HG03045 (cell line): ENCODE measurements around the gene SIM2.
"Not testable (repeated sequence)": the region's sequence is repeated elsewhere in the genome, so short reads cannot be mapped to it uniquely, and the experiment has no call there.

Experiments used
- ATAC-seq: cut with Tn5 transposase; IDR thresholded peaks from one replicate; pipeline ENCODE4 v1.9.1; 2021; ENCODE audit warnings: mild to moderate bottlenecking, moderate library complexity; ENCODE audit not compliant: unreplicated experiment

SIM2 gene, protein sequence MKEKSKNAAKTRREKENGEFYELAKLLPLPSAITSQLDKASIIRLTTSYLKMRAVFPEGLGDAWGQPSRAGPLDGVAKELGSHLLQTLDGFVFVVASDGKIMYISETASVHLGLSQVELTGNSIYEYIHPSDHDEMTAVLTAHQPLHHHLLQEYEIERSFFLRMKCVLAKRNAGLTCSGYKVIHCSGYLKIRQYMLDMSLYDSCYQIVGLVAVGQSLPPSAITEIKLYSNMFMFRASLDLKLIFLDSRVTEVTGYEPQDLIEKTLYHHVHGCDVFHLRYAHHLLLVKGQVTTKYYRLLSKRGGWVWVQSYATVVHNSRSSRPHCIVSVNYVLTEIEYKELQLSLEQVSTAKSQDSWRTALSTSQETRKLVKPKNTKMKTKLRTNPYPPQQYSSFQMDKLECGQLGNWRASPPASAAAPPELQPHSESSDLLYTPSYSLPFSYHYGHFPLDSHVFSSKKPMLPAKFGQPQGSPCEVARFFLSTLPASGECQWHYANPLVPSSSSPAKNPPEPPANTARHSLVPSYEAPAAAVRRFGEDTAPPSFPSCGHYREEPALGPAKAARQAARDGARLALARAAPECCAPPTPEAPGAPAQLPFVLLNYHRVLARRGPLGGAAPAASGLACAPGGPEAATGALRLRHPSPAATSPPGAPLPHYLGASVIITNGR

GRCh38 chr21:36698981-36699545 lies at the start of gene SIM2:
SIM2 (plus strand) TSS chr21:36699115; CDS start chr21:36699747, 632 bp downstream.
- ATAC-seq, result no peak

- no peak for ATAC-seq
Measured at GRCh38 chr21:36654324-36654723, 44.6 kb upstream of the SIM2 start.

GRCh38 chr21:36654796-36655325 lies 44.1 kb upstream of the SIM2 start:
- no peak for ATAC-seq

DNA sequence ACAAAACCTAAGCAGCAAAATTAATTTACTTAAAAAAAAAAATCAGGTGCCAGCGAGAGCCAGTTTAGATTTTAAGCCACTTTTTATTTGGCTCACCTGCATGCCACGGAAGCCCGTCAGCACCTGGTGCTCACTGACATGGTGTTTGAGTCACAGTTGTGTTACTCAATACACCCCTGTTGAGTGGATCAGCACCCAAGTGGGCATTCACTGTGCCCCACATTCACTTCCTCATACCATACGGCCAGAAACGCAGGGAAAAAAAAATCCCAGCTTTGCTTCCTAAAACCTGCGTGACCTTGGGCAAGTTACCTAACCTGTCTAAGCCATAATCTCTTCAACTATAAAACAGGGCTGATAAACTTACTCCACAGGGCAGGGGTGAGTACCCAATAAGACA lies 42.8 kb upstream of the SIM2 start:
- no peak for ATAC-seq

GRCh38 chr21:36657290-36657689 lies 41.6 kb upstream of the SIM2 start:
- ATAC-seq, result not testable (repeated sequence)

DNA sequence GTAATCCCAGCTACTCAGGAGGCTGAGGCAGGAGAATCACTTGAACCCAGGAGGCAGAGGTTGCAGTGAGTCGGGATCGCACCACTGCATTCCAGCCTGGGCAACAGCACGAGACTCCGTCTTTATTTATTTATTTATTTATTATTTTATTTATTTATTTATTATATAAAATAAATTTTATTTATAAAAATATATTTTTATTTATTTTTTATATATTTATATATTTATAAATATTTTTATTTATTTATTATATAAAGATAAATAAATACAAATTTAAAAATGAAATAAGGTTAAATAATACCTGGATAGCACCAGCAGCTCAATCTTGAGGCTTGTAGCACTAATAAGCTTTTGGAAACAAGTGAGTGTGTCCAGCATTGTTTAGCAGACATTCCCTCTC lies 40.9 kb upstream of the SIM2 start:
- ATAC-seq, result no peak

GRCh38 chr21:36658926-36659325 lies 40.0 kb upstream of the SIM2 start:
- no peak for ATAC-seq

GRCh38 chr21:36661511-36662309 lies 37.2 kb upstream of the SIM2 start:
- no peak for ATAC-seq

GRCh38 chr21:36663033-36663855 lies 35.7 kb upstream of the SIM2 start:
- ATAC-seq, result no peak

DNA sequence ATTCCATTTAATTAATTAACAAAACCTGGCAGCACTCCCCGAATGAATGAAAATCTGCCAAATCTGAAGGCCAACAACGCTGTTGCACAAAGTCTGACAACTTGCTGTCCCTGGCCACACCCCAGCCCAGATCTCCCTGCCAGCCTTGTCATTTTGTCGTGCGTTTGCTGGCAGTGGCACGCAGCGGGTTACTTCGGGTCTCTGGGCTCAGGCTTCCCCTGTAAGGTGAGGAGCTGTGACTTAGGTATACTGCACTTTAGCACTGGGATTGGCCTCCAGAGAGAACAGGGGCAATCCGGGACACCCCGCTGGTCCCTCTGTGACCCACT lies 34.3 kb upstream of the SIM2 start:
- no peak for ATAC-seq

GRCh38 chr21:36665806-36666205 lies 33.1 kb upstream of the SIM2 start:
- ATAC-seq, result no peak

DNA sequence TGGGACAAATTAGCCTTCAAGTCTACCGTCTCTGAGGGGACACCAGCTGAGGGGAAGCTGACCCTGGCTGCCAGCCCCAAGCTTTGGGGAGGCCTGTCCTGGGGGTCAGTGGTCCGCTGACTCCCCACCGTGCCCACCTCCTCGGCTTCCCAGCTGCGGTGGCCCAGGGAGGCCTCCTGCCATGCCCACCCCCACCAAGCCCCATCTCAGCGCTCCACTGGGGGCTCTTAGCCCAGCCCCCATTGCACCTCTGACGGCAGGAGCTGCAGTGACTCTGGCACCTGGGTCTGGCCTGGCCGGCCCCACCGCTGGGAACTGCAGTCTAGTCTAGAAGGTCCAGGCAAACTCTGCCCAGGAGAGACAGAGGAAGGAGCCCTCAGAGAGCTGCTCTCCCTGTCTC lies 30.2 kb upstream of the SIM2 start:
- ATAC-seq, result no peak

GRCh38 chr21:36671836-36672235 lies 27.1 kb upstream of the SIM2 start:
- no peak for ATAC-seq

DNA sequence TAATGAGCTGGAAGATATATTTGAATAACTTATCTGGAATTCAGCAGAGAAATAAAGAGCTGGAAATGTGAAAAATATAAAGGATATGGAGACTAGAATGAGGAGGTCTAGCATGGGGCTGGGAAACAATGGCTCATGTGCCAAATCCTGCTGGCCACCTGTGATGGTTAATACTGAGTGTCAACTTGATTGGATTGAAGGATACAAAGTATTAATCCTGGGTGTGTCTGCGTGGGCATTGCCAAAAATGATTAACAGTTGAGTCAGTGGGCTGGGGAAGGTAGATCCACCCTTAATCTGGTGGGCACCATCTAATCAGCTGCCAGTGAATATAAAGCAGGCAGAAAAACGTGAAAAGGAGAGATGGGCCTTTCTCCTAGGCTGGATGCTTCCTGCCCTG lies 26.6 kb upstream of the SIM2 start:
- ATAC-seq, result not testable (repeated sequence)

DNA sequence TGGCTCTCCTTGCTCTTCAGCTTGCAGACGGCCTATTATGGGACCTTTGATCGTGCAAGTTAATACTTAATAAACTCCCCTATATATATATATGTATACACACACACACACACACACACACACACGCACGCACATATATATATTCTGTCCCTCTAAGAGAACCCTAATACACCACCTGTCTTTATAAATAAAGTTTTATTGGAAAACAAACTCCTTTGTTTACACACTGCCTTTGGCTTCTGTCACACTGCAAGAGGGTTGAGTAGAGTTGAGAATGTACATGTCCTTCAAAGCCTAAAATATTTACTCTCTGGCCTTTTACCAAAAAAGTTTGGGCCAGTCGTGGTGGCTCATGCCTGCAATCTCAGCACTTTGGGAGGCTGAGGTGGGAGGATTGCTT lies 26.2 kb upstream of the SIM2 start:
- no peak for ATAC-seq

DNA sequence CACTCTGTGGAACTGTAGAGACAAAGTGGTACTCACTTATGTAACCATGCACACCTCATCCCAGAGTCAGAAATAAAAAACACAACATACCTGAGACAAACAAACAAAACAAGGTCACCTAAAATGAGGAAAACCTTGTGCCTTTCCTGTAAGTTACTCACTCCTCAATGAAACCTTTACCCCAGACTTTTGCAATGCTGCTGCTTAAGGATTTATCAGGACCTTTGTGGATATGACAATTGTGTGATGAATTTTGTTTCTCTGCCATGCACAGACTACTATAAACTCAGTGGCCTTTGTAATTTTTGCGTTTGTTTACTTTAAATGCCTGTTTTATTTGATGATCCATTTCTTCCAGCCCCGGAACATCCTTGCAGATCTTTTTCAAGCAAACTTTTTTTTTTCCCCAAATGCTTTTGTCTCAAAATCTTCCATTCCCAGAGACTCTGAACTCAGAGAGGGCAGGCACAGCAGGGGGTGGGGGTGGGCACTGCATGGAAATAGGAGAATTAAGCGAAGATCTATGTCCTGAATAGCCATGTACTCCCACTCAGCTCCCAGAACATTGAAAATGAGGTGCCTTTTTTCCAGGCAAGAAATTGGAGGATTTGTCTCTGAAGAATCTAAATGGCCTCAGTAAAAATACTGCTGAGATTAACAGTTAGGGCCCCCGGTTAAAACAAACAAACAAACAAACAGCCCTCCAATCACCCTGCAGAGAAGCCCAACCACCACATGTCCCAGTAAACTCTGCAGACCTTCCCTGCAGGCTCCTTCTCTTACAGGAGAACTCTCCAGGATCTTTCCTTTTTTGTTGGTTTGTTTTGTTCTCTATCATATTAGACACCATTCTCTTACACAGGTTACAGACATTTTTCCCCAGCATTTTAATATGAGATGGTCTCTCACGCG lies 22.6 kb upstream of the SIM2 start:
- no peak for ATAC-seq

GRCh38 chr21:36677443-36677842 lies 21.5 kb upstream of the SIM2 start:
- ATAC-seq, result no peak

GRCh38 chr21:36678538-36678937 lies 20.4 kb upstream of the SIM2 start:
- ATAC-seq, result no peak

GRCh38 chr21:36681117-36681631 lies 17.7 kb upstream of the SIM2 start:
- no peak for ATAC-seq
